GM21528 (cell line): ENCODE data around the gene CCRL2.
"Not testable (repeated sequence)": the region's sequence is repeated elsewhere in the genome, so short reads cannot be mapped to it uniquely, and the experiment has no call there.

Experiments
- ATAC-seq: cut with Tn5 transposase; IDR thresholded peaks from one replicate; pipeline ENCODE4 v1.9.1; 2021; ENCODE audit warnings: mild to moderate bottlenecking, moderate library complexity; ENCODE audit not compliant: unreplicated experiment, low FRiP score

Gene CCRL2

DNA sequence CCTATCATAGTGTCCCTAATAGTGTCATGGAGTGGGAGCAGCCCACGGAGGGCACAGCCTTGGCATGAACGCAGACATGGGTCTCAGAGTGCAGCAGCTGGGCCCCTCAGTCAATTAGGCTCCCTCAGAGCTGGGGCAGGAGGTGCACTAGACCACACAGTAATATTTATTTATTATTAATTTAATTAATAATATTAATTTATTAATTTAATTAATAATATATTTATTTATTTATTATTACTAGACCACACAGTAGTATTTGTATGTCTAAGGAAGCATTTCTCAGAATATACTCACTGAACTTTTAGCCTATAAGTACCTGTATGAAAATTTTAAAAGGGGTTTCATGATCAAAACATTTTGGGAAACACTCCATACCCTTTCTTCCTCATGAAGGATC lies 5.5 kb upstream of the CCRL2 start:
- ATAC-seq, result no peak

DNA sequence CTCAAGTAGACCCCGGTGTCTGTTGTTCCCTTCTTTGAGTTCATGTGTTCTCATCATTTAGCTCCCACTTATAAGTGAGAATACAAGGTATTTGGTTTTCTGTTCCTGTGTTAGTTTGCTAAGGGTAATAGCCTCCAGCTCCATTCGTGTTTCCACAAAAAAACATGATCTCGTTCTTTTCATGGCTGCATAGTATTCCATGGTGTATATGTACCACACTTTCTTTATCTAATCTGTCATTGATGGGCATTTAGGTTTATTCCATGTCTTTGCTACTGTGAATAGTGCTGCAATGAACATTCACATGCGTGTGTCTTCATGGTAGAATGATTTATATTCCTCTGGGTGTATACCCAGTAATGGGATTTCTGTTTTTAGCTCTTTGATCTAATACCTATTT lies 4.2 kb upstream of the CCRL2 start:
- not testable (repeated sequence) for ATAC-seq

DNA sequence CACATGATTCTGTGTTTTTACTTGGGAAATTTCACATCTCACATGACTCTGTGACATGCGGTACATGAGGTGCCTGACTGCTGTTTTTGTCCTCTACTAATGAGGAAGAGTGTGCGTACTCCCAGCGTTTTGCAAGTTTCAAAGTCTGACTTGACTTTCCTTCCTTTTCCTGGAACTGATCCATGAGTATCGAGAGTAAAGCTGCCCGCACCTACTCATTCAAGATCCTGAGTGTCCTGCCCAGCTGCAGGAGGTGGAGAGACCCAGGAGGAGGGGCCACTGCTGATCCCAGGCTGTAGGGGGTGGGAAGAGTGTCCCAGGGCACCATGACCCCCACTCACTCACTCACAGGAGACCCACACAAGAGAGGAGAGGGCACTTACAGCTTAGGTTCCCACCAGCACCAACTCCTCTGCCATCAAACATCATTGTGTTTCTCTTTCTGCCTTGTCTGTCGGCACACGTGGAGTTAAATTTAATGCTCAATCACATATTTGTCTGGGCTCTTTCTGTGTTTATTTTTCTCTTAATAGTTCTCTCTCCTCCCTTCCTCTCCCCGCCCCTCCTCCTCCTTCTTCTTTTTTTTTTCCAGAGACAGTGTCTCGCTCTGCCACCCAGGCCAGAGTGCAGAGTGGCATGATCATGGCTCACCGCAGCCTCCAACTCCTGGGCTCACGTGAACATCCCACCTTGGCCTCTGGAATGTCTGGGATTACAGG lies 1.6 kb upstream of the CCRL2 start:
- no peak for ATAC-seq

DNA sequence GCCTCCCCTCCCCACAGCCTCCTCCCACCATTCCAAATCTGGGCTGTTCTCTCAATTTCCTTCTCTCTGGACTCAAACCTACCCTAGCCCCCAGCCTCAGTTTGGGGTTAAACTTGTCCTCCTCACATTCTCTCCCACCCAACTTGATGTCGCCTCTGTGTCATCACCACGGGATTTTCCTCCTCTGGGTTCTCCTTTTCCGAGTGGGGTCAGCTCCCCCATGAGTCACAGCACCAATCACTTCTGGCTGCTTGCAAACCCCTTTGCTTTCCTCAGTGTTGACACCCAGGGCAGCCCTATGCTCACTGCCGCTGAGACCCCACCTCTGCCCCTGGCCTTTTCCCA lies 644 bp upstream of the CCRL2 start:
- ATAC-seq, result no peak

DNA sequence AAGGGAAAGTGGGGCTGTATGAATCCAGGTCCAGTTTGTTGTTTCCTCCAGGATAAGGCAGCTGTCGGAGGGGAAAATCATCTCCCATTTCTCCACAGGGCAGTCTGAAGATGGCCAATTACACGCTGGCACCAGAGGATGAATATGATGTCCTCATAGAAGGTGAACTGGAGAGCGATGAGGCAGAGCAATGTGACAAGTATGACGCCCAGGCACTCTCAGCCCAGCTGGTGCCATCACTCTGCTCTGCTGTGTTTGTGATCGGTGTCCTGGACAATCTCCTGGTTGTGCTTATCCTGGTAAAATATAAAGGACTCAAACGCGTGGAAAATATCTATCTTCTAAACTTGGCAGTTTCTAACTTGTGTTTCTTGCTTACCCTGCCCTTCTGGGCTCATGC lies 911 bp downstream of the CCRL2 start:
- no peak for ATAC-seq

DNA sequence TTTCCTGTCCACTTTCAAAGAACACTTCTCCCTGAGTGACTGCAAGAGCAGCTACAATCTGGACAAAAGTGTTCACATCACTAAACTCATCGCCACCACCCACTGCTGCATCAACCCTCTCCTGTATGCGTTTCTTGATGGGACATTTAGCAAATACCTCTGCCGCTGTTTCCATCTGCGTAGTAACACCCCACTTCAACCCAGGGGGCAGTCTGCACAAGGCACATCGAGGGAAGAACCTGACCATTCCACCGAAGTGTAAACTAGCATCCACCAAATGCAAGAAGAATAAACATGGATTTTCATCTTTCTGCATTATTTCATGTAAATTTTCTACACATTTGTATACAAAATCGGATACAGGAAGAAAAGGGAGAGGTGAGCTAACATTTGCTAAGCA lies 1.8 kb downstream of the CCRL2 start:
- no peak for ATAC-seq

DNA sequence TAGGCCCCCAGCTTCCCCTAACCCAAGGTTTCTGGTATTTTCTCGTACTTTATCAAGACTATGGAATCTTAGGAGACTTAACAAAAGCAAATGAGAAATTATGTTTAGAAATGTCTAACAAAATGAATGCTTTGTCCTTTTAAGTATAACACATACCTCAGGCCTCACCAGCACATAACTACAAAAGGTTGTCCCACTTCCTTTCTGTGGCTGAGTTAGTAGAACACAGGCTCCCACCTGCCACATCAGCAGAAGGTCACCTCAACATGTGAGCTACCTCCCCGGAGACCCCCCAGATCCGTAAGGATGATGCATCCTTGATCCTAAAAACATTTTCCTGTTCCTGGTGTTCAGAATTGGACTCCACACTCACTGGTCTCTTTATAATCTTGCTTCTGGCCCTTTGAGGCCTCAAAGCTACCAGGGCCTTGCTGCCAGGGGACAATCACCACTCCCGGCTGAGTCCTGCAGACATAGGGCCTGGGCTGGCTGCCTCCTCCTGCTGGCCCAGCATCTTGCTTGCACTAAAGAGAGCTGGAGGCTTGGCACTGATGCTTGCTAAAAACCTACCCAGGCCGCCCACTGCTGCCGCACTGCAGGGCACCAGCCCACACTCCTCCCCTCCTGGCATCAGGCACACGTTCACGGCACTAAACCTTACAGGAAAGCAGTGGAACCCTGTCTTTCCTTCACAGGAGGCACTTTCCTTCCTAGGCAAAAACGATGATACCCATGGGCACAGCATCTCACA lies 2.9 kb downstream of the CCRL2 start:
- no peak for ATAC-seq

DNA sequence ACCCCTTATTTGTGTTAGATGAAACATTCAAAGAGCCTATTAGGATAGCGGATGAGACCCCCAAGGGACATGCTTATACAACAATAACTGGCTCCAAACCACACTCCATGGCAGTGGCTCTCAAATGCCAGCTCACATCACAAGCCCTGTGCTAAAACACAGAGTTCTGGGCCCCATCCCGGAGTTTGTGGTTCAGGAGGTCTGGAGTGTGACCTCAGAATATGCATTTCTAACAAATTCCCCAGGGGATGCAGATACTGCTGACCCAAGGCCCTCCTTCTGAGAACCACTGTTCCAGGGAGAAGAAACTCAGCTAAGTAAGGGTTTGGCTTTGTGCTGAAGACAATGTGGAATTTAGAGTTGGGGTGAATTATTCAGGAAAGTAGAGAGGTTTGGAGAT lies 3.6 kb downstream of the CCRL2 start:
- no peak for ATAC-seq

DNA sequence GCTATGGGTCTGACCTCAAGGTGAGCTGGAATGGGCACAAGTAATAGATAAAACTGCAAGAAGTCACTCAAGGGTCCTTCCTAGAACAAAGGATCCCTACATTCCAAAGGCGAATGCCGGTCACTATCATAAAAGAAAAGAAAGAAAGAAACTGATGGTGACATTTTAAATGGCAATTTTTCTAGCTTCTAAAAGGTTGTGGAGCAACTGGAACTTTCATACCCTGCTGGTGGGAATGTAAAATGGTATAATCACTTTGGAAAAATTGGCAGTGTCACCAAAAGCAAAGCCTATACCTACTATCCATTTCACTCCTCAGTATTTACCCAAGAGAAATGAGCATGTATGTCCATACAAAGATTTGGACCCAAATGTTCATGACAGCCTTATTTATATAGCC lies 4.2 kb downstream of the CCRL2 start:
- ATAC-seq, result no peak

DNA sequence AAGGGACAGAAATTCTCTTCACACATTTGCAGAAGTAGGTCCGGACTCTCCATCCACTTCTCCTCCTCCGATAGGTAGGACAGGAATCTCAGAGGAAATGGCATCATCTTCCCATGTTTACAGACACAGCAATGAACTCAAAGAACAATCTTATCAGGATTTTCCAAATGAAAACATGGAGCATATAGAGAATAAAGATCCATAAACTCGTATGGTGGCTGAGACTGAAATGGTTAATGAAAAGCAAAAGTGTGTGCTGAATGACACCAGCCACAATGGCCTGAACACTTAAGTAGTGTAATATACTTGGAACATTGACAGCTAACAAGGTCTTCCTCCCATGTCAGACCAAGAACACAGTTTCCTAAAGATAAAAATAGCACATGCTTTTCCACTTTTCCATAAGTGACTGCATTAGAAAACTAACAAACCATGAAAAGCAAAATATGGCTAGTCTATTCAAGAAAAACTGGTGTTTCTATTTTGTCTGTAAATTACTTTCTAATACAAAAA lies 5.8 kb downstream of the CCRL2 start:
- no peak for ATAC-seq

DNA sequence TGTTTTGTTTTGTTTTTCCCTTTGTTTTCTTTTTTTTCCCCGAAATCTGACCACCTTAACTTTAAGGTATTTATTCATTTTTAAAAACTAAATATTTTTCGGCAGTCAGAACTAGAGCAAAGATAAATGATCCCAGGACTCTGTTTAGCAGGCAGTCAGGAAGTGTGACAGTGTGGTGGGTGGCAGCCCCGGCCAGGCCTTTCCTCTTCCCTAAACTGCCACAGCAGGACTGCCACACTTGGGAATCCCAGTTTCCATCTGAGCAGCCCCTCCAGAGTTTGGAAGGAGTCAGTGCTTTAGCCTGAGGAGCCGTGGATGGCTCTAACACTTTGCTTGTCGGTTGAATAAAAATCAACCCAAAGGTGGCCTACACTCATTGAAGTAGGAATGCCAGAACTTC lies 6.9 kb downstream of the CCRL2 start:
- no peak for ATAC-seq

DNA sequence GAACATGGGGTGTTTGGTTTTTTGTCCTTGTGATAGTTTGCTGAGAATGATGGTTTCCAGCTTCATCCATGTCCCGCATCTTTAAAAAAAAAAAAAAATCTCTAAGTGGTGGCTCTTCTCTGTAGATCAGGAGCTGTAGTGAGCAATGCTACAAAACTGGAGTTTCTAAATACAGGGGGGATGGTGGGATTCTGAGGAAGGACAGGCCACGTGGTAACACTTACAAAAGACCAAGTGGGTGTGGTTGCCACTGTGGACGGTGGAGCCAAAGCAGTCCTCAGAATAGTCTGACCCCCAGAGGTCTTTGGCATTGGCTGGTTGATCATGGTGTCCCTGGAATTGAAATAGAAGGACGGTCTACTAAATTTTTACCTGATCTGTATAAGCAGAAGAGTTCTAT lies 7.7 kb downstream of the CCRL2 start:
- no peak for ATAC-seq

DNA sequence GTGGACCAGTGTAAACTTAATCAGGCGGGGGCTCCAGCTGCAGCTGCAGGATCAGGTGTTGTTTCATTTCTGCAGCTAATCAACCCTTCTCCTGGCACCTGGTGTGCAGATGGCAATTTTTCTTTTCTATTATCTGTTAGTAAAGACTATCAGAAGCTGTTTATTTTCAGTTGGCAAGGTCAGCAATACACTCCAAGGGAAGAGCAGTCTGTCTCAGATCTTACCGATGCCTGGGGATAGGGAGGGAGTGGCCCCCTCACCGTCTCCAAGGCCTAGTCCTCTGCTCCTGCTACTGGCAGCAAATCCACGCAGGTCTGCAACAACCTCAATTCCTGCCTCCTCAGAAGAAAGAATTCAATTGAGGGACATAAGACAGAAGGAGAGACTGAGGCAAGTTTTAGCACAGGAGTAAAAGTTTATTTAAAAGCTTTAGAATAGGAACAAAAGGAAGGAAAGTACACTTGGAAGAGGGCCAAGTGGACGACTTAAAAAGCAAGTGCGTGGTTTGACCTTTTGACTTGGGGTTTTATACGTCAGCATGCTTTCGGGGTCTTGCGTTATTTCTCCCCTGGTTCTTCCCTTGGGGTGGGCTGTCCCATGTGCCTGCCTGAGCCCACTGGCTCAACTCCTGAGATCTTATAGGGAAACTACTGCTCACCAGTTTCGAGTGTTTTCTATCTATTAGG lies 9.2 kb downstream of the CCRL2 start:
- no peak for ATAC-seq

DNA sequence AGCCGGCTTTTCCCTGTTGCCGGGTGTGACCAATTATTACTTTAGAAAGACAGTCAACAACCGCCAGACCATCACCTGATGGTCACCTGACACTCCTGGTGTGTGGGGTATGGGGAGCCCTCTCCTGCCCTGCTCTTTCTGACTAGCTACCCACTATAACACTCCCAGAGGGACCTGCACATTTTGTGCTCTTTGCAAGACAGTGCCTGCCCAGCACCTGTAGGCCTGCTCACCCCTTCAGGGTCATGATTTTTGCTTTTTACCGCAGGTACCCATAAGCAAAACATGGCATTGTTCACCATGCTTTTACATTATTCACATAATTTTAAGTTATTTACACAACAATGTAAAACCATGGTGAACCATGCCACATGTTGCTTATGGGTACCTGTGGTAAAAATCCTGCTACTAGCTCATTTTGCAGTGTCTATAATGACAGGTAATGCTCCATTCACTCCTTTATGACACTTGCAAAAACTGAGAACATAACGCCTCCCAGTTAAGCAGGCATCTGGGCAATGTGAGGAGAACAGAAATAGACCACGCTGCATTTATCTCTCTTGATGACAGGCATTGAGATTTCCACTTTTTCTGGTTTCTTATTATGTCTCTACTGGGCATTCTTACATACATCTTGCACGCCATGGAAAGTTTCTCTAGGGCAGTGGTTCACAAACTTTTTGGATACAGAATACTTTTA lies 9.9 kb downstream of the CCRL2 start:
- ATAC-seq, result no peak

DNA sequence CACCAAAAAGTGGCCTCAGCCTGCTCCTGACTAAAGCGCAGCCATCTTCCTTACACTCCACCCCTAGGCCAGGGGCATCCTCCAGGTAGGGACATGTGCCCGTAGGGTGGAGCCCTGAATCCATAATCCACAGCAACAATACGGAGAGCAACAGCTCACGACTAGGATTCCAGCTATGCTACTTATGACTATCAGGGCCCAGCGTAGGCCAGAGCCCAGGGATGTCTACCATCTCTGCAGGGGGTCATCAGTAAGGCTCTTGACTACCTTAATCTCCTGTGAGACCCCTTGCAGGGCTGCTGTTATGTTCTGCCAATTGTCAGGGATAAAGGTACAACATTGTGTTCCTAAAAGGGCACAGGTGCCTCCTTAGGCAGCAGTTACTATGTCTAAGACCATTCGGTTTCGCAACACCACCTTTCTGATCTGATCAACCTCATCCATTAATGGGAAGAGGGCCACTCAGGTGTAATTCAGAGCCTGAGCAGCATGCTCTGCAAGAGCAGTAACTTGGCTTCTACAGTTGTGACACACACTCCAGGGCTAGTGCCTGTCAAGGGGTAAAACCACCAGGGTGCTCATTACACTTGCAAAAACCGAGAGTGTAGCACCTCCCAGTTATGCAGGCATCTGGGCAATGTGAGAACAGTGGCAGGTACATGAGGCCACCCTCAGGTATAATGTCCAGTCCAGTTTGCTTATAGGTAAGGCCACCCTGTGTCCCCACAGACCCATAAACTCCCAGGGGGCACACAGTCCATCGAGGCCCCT lies 11.0 kb downstream of the CCRL2 start:
- no peak for ATAC-seq

DNA sequence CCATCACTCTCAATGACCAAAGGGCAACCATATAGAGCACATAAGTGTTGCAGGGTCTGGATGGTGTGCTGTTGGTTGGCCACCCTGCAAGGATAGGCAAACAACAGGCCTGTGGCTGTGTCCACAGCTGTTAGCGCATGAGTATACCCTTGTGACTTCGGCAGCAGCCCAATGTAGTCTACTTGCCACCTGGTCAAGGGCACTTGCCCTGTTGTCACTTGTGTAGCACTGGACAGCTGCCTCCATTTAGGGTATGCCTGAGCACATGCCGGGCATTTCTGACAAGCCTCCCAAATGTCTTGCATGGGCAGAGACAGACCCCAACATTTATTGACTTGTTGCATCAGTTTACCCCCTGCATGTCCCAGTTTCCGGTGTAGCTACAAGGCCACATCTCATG lies 12.8 kb downstream of the CCRL2 start:
- no peak for ATAC-seq

DNA sequence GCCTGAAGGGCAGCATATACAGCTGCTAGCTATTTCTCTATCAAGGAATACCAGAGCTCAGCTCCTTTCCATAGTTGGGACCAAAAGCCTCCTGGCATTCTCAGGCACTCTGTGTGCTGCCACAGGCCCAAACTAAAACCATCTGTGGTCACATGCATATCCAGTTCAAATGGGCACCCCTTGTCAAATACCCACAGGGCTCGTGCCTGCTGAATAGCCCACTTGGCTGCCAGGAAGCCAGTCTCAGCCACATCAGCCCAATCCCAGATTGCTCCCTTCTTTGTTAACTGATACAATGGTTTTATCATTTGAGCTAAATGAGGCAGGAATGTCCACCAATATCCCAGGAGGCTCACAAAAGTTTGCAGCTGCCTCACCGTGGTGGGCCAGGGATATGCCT lies 13.9 kb downstream of the CCRL2 start:
- ATAC-seq, result no peak

DNA sequence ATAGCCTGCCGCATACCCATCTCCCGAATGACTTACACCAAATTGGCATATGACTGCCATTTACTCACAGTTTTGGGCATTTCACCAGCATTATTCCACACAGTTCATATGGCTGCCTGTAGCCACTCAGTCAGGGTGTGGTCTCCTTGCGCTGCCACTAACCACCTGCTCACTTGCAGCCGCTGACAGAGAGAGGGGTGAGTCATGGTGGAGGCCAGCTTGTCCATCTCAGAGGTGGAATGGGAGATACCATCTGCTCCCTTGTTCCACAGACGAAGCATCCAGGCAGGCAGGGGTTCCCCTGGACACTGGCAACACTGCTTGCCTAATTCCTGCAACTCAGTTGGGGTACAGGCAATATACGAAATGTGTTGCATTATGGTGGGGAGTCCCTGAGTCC lies 15.6 kb downstream of the CCRL2 start:
- no peak for ATAC-seq

DNA sequence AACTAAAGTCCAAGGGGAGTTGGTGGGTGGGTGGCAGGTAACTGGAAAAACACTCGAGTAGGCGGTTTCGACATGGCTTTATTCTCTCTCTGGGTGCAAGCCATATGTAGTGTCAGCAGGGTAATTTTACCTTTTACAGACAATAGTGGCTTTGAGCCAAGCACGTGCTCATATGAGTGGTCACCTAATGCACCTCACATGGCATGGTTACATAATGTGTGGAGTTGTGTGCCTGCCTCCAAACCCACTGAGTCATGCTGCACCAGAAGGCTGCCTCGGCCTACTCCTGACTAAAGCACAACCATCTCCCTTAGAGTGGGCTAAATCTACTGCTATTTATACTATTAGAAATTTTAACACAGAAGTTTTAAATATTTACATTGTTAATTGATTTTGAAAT lies 16.5 kb downstream of the CCRL2 start:
- no peak for ATAC-seq

DNA sequence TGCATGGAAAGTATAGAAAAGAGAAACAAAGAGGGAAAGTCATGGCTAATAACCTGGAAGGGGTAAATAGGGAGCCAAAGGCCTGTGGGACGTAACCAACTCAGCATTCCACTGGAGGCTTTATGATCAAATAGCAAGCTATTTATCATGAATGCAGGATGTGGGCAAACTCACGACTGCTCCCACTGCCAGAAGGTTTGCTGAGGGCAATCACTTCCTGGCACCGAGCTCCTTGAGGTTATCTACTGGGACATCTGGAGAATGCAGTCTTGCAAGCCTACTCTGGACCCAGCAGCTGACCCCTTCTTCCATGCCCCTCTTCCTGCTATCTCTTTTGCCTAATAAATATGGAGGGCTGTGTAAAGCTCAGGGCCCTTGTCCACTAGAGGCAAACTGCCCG lies 19.4 kb downstream of the CCRL2 start:
- not testable (repeated sequence) for ATAC-seq
